ENCODE data around the gene ASTN2. TPM values are rescaled to one million over a fixed set of nuclear protein-coding genes. Genes with fewer than 3 reads are reported as not detected.
"Not testable (repeated sequence)": the region's sequence is repeated elsewhere in the genome, so short reads cannot be mapped to it uniquely, and the experiment has no call there.

The ASTN2 gene
- total RNA-seq, 1 donor from 2014 or later, result 2.1 TPM

DNA sequence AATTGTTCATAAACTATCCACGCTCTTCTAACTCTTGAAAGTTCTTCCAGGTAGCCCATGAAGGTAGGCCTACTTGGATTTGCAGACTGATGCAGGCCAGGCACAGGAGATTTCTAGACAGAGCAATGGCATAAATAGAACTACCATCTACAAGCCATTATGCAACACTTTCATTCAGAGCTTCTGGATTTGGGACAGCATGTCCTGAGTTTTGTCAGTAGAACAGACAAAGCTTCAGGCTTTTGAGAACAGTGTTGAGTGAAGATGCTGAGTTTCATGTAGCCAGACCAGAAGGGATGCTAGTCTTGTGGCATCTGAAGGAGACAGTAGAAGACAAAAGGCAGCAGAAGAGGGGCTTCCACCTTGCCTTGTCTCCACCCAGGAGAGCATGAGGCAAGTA is 531.2 kb downstream of the ASTN2 start:
- DNase-seq (ENCODE audit: low read depth, low spot score), result no peak

DNA sequence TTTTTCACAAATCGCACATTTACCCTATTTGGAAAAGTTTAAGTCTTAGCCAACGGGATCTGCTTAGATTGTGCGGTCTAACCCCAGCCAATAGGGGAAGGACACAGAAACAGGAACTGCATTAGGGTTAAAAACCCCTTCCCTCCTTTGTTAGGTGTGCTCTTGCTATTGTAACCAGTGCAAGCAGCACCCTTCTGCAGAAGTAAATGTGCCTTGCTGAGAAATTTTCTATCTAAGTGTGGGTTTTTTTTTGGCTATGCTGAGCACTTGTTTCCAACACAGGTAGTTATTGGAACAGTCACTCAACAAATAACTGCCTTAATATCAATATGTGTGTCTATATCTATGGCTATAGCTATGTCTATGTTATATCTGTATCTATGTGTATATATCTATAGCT is 537.8 kb downstream of the ASTN2 start:
- no peak for DNase-seq (ENCODE audit: low read depth, low spot score)

DNA sequence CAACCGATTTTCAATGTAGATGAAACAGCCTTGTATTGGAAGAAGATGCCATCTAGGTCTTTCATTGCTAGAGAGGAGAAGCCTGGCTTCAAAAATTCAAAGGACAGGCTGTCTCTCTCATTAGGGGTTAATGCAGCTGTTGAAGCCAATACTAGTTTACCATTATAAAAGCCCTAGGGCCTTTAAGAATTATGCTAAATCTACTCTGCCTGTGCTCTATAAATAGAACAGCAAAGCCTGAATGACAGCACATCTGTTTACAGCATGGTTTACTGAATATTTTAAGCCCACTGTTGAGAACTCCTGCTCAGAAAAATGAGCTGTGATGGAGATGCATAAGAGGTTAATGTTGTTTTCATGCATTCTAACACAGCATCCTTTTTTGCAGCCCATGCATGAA is 539.3 kb downstream of the ASTN2 start:
- DNase-seq (ENCODE audit: low read depth, low spot score), result no peak

DNA sequence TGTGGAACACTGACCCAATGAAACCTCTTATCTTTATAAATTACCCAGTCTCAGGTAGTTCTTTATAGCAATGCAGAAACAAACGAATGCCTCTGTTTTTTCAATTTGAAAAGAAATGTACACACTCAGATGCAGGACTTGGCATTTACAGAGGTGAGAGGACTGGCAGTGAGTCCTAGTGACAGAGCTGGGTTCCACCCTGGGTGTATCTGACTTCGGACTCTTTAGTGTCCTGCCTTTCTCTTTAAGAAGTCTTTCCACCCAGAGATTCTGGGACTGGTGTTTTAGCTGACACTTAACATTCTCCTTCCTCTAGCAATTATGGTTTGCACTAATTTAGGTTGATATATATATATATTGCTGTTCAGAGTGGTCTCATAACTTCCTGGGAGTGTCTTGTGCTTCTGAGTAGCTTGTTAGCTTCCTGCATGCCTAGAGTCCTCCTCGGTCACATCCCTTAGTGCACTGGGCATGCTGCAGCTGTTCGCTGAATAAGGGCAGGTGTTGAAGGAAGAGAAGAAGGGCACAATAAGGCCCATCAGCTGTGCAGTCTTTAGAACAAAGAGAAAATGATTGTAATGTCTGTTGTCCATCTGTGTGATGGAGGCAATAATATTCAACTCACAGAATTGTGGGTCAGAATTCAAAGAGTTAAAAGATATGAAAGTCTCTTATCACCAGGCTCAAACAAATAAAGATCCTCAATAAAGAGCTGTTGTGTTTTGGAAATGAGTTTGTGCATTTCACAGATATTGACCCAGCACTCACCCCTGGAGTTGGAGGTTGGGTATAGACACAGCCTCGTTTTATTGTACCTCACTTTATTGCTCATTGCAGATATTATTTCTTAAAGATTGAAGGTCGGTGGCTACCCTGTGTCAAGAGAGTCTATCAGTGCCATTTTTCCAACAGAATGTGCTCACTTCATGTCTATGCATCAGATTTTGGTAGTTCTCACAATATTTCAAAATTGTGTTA is 540.6 kb downstream of the ASTN2 start:
- DNase-seq (ENCODE audit: low read depth, low spot score), result no peak

GRCh38 chr9:116873491-116873890 is 541.4 kb downstream of the ASTN2 start:
- no peak for DNase-seq (ENCODE audit: low read depth, low spot score)

DNA sequence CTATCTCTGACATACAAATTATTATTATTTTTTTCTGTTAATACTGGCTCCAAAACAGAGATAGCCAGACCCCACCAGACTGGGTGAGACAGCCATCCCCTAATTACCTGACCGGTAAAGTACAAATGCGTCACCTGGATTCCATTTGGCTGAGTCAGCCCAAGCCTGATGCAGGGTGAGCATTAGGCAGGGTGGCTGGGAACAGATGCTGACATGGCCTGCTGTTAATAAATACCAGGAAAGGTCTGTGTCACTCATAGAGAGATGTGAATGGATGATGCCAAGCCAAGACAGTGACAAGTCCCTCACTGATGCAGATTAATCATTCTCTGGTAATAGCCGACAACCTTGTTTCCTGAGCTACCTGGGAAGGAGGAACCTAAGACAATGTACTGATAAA is 544.3 kb downstream of the ASTN2 start:
- DNase-seq (ENCODE audit: low read depth, low spot score), result no peak

DNA sequence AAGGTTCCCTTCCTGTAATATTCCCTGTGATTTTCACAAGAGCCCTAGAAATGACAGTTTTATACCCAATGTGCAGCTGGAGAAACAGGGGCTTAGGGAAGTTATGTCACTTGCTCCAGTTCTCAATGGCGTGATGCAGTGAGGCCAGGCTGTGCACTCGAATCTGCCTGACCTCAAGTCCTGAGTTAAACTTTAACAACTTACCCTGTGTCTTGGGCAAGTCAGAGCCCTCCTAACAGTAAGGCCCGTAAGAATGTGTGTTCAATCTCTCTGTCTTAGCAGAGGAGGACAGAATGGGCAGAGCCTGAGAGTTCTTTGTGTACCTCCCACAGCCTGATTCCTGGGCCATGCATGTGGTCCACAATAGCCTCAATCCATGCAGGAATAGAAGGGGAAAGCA is 546.7 kb downstream of the ASTN2 start:
- DNase-seq (ENCODE audit: low read depth, low spot score), result no peak

GRCh38 chr9:116861321-116861720 is 553.5 kb downstream of the ASTN2 start:
- DNase-seq (ENCODE audit: low read depth, low spot score), result no peak

- no peak for DNase-seq (ENCODE audit: low read depth, low spot score)
Observed at GRCh38 chr9:116860509-116861120, 554.2 kb downstream of the ASTN2 start.

DNA sequence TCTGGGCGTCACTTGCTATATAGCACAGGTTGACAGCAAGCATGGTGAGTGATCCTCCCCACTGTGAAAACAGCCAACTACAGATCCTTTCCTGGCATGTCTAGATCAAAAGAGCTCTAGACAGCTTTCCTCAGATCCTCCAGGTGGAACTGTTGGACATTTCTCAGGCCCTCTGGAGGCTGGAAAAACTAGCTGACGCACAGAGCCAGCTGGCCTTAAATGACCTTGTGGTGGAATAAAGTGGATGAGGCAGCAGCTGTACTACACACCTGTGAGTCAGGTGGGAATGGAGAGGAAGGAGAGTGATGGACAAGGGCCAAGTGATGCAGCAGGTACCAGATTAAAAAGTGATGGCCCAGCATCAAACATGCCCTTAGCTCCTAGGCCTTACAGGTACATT is 555.1 kb downstream of the ASTN2 start:
- DNase-seq (ENCODE audit: low read depth, low spot score), result no peak

DNA sequence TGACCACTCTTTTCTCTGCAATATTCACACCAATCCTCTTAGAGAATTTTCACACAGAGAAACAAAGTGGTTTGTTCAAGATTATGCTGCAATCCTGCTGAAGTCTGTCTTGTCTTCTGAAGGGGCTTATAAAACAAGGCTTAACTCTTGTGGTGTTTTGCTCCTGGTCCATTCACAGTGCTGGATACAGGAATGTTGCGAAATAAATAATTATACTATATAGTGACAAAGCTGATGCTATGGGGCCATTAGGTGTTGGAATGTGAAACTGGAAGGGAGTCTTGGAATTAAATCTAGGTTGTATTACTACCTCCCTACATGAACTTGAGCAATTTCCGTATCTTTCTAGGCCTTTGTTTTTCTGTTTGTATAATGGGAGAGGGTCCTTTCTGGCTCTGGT is 557.5 kb downstream of the ASTN2 start:
- no peak for DNase-seq (ENCODE audit: low read depth, low spot score)

DNA sequence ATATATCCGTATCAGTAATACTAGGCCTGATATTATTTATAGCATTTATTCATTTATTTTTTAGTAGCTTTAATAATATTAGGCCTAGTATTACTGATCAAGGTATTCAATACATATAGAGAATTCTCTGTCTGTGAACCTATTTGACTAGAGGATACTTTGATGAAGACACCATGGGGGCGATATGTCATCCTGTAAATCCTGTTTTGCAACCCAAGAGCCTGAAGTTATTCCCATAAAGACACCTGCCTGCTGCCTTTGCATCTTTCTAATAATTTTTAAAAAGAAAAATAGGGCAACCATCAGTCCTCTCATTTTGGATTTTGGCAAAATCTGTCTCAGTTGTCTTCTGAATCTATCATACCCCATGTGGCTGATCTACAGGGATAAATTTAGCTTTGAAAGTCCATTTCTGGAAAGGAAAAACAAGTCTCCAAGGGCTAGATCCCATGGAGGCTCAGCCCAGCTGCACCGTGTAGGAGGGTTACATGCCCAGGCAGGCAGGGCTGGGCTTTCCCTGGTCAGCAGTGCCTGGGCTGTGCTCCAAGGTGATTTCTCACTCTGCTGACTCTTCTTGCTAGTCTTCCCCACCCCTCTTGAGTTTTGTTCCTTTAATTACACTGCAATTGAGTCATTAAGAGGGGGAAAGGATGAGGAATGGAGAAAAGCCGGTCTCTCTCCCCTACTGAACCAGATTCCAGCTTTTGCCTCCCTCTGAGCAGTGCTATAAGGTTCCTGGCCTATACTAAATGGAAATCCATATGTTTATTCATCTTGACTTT is 558.8 kb downstream of the ASTN2 start:
- DNase-seq (ENCODE audit: low read depth, low spot score), result no peak

- no peak for DNase-seq (ENCODE audit: low read depth, low spot score)
Observed at GRCh38 chr9:116849721-116850120, 565.1 kb downstream of the ASTN2 start.

GRCh38 chr9:116844621-116845020 is 570.2 kb downstream of the ASTN2 start:
- DNase-seq (ENCODE audit: low read depth, low spot score), result no peak

- no peak for DNase-seq (ENCODE audit: low read depth, low spot score)
Observed at GRCh38 chr9:116843863-116844620, 570.8 kb downstream of the ASTN2 start.

DNA sequence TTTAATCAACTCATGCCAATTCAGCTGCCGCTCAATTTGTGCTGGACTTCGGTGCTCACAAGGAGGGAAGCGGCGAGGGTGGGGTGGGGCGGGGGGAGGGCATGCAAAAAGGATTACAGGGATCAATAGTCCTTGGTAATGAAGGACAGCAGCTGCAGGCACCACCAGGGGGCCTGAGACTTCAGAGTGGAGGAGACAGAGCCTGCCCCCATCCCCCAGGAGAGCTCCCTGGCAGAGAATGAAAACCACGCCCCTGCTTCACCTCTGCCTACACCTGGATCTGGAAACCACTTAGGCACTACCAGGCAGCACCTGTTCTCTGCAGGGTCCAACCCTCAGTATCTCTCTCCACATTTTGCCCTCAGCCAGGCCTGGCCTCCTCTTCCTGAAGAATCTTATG is 572.2 kb downstream of the ASTN2 start:
- no peak for DNase-seq (ENCODE audit: low read depth, low spot score)

DNA sequence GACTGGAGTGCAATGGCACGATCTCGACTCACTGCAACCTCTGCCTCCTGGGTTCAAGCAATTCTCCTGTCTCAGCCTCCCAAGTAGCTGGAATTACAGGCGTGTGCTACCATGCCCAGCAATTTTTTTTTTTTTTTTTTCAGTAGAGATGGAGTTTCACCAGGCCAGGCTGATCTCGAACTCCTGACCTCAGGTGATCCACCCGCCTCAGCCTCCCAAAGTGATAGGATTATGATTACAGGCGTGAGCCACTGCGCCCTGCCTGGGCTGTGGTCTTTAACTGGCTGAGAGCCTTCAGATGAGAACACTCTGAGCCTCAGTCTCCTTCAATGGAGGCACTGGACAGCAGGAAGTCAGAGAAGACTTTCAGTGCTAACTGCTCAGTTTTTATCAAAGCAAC is 576.4 kb downstream of the ASTN2 start:
- DNase-seq (ENCODE audit: low read depth, low spot score), result not testable (repeated sequence)

DNA sequence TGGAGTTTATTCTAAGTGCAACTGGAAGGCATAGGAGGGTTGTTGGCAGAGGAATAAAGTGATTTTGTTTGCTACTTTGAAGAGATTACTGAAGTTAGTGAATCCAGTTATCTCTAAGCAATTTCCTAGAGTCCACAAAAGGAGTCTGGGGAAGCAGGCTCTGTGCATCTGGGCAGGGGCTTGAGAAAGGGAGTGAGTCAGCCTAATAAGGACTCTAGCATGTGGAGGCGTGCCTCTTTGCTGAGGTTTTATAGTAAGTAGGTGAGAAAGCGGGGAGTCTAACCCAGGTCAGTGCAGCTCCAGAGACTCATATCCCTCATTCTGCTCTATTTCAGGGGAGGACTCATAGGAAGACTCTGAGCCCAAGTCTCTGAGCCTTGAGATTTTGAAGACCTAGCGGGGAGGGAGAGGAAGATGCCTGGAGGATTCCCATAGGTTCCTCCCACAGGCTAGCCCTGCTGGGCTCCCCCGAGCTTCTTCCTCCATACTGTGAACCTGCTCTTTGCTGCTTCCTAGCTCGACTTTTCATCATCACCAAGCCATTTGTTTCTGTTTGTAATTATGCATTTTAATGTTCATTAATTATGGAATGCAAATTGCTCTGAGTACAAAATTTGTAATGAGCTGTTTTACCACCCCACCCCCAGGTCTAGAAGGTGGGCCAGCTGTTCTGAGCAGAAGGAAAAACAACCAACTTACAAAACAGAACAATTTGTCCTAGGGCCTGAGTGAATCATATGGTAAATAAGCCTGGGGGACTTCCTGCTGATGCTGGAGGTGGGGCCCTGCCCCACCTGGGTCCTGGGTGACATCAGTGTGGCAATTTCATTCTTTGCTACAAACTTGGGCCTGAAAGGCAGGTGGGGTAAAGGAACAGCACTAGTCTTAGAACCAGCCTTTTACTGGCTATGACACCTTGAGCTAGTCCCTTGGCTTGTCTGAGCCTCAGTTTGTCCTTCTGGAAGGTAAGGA is 577.6 kb downstream of the ASTN2 start:
- DNase-seq (ENCODE audit: low read depth, low spot score), result no peak

GRCh38 chr9:116830321-116830720 is 584.5 kb downstream of the ASTN2 start:
- not testable (repeated sequence) for DNase-seq (ENCODE audit: low read depth, low spot score)

DNA sequence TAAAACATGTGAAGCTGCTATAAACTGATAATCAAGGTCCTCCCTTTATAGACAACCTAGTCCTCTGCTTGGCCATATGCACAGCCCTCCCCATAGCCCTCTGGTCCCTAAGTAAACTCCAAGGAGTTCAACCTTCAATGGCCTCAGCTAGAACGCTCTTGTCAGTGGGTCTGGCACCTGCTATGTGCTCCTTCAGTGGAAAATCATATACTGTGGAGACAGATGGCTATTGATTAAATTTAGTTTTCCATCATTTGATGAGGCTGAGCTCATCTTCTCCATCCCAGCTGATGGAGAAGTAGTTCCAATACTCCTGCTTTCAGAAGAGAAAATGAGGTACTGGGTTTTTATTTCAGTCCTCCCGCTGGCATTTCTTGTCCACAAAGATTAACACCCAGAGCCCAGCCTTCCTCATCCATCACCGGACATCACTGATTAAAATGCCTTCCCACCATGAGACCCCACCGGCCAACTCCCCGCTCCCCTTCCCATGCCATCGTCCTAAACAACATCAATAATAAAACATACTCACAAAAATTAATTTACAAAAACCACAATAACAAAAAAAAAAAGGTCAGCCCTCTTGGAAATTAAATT is 593.1 kb downstream of the ASTN2 start:
- no peak for DNase-seq (ENCODE audit: low read depth, low spot score)
